ENCODE data around the gene NPB. TPM values are rescaled to one million over a fixed set of nuclear protein-coding genes. Genes with fewer than 3 reads are reported as not detected.
"Not testable (repeated sequence)": the region's sequence is repeated elsewhere in the genome, so short reads cannot be mapped to it uniquely, and the experiment has no call there.

The NPB gene
- total RNA-seq, 2 experiments from 2014 or later = 0.17 TPM; not detected in 1

GRCh38 chr17:81918333-81918669 lies 16.3 kb downstream of the NPB start:
- CTCF ChIA-PET = not testable (repeated sequence)

GRCh38 chr17:81918832-81919545 lies 17.0 kb downstream of the NPB start:
- CTCF ChIA-PET = no interaction called here
- POLR2A ChIA-PET = no interaction called here

More at GRCh38 chr17:81918333-81918669, 16.3 kb downstream of the NPB start:
- POLR2A ChIA-PET = not testable (repeated sequence)

GRCh38 chr17:81920612-81921536 lies 18.8 kb downstream of the NPB start:
- POLR2A ChIA-PET = interaction anchor here (0.6 kb wide), 1 partner anchor 682 kb away, joined by 3 read pairs; no protein-coding TSS in a partner anchor

DNA sequence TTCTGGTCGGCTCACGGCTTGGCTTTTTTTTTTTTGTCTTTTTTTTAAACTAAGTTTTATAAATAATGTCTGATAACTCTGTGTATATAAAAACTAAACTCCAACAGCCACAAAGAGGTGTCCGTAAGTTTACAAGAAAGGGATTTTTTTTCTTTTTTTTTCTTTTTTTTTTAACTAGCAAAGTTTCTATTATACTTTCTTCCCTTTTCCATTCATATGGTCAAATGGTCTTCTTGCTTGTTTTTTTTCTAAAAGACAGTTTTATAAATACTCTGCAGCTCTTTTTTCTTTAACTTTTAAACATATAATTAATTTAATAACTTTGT lies 19.5 kb downstream of the NPB start:
- POLR2A ChIA-PET = interaction anchor here (0.6 kb wide), 1 partner anchor 681 kb away, joined by 3 read pairs; no protein-coding TSS in a partner anchor
- CTCF ChIA-PET = interaction anchor here (0.8 kb wide), 1 partner anchor 12 kb away, joined by 3 read pairs; no protein-coding TSS in a partner anchor

More at GRCh38 chr17:81920612-81921536, 18.8 kb downstream of the NPB start:
- CTCF ChIA-PET = no interaction called here

GRCh38 chr17:81921996-81922565 lies 20.0 kb downstream of the NPB start:
- ChIA-PET POLR2A (no interaction called here), CTCF (interaction anchor here (0.8 kb wide), 1 partner anchor 13 kb away, joined by 3 read pairs; no protein-coding TSS in a partner anchor)

DNA sequence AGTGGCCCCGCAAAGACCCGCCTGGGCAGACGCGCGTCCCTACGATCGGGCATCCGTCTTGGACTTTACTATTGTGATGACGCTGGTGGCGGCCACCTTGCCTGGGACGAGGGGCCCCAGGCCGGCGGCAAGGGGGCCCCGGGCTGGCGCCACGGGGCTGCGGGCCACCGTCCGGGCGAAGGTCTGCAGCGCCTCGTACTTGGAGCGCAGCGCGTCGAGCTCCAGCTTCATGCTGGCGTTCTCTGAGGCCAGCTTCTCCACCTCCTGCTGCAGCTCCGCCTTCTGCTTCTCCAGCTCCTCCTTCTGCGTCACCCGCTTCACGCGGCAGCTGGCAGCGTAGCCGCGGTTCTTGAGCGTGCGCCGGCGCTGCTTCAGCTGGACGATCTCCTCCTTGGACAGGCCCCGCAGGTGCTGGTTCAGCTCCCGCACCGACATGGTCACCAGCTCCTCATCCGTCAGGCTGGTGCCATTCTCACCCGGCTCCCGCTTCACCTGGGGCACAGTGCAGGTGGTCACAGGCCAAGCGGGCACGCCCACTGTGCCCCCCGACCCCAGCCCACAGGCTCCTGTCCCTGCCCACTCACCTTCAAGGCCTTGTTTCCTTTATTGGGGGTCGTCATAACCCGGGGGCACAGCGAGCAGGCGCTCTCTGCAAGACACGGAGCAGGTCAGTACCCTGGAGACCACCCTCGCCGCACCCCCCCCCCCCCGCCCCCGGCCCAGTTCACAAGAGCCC lies 20.7 kb downstream of the NPB start:
- CTCF ChIA-PET = no interaction called here
- POLR2A ChIA-PET = no interaction called here

- CTCF ChIA-PET = interaction anchor here (0.5 kb wide), 1 partner anchor 20 kb away, joined by 4 read pairs; no protein-coding TSS in a partner anchor
Measured at GRCh38 chr17:81923302-81924260, 21.5 kb downstream of the NPB start.

DNA sequence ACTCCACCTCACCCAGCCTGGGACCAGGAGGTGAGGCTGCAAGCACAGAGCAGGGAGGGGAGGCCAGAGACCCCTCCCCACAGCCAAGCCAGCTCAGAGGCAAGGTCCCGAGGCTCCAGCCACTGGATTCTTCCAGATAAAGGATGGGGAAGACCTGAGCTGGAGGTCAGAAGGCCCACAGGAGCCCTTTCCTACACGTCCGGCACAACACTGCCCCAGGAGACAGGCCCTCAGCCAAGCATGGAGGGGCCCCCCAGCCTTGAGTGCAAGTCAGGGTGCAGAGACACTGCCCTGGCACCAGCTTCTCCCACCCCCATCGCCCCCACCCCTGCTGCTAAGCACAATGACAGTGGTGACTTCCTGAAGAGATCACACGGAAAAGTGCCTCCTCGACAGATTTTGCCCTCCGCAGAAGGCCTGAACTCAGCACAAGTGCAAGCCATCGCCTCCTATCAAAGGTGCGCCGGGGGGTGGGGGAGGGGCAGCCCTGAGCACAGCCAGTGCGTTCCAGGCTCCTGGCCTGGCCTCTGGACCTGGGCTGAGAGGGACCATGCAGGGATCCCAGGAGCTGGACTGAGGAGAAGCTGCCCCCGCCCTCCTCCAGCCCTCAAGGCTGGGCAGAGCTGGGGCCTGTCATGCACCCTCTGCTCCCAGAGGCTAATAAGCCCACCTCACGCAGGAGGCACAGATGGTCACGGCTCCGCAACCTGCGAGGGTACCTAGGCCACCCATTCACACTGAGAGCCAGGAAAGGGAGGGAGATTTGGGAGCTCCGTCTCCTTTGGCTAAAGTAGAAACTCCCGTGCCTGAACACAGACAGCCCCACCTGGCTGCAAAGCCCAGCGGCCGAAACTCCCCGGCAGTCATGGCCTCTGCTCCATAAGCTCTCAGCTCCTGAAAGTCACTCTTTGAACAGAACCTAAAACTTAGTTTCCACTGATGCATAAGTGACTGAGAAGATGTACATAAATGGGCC lies 22.8 kb downstream of the NPB start:
- ChIA-PET CTCF (interaction anchor here (0.7 to 1.5 kb wide), 2 partner anchors 8 to 276 kb away, joined by 3 to 4 read pairs; no protein-coding TSS in a partner anchor), POLR2A (interaction anchor here (0.7 to 1.0 kb wide), 2 partner anchors 55 to 91 kb away, joined by 3 to 4 read pairs; no protein-coding TSS in a partner anchor)

More at GRCh38 chr17:81923302-81924260, 21.5 kb downstream of the NPB start:
- POLR2A ChIA-PET = no interaction called here

- CTCF ChIA-PET = interaction anchor here (1.0 to 1.5 kb wide), 2 partner anchors 9 to 56 kb away, joined by 3 to 4 read pairs; no protein-coding TSS in a partner anchor
- POLR2A ChIA-PET = interaction anchor here (0.7 to 1.4 kb wide), 8 partner anchors 9 to 392 kb away, joined by 3 to 6 read pairs (median 4); partner anchors contain the start of genes CD7 and MCRIP1
Measured at GRCh38 chr17:81925860-81926450, 23.9 kb downstream of the NPB start.

GRCh38 chr17:81926451-81927151 lies 24.6 kb downstream of the NPB start:
- ChIA-PET POLR2A (interaction anchor here (0.7 to 1.4 kb wide), 9 partner anchors 10 to 391 kb away, joined by 3 to 6 read pairs (median 3); partner anchors contain the start of genes CD7 and MCRIP1), CTCF (interaction anchor here (1.0 to 1.3 kb wide), 2 partner anchors 57 to 104 kb away, joined by 3 read pairs; no protein-coding TSS in a partner anchor)

GRCh38 chr17:81927152-81927652 lies 25.2 kb downstream of the NPB start:
- ChIA-PET CTCF (interaction anchor here (0.6 to 2.2 kb wide), 5 partner anchors 10 to 420 kb away, joined by 3 to 9 read pairs (median 3); partner anchors contain the start of gene DCXR), POLR2A (interaction anchor here (0.6 to 1.4 kb wide), 7 partner anchors 11 to 216 kb away, joined by 3 to 11 read pairs (median 4); partner anchors contain the start of gene MCRIP1)

GRCh38 chr17:81927653-81928543 lies 25.9 kb downstream of the NPB start, which contains the start of gene MAFG:
Gene MAFG, minus strand, starts transcription at chr17:81927735. Its CDS starts 4,550 bp downstream, at chr17:81923185.
- POLR2A ChIA-PET = interaction anchor here (0.6 to 1.3 kb wide), 3 partner anchors 9 to 44 kb away, joined by 4 to 11 read pairs (median 5); partner anchors contain the start of gene PYCR1
- CTCF ChIA-PET = interaction anchor here (0.6 to 2.2 kb wide), 7 partner anchors 10 to 474 kb away, joined by 3 to 9 read pairs (median 3); partner anchors contain the start of genes ALYREF, ANAPC11 and DCXR

GRCh38 chr17:81928544-81929252 lies 26.7 kb downstream of the NPB start:
- POLR2A ChIA-PET = interaction anchor here (1.3 kb wide), 1 partner anchor 9 kb away, joined by 4 read pairs; the partner anchor contains the start of gene PYCR1
- CTCF ChIA-PET = interaction anchor here (1.2 to 2.2 kb wide), 3 partner anchors 37 to 109 kb away, joined by 3 to 9 read pairs (median 4); partner anchors contain the start of genes ALYREF, ANAPC11 and DCXR
